Activated CD8-positive, alpha-beta memory T cell treated with anti-CD3 and anti-CD28 coated beads, Interleukin-2, amount 50 U/mL, for 48 hours (primary cell): ENCODE measurements around the gene ARHGEF12.

ENCODE experiments used
- DNase-seq: peaks from one replicate; pipeline ENCODE4 v3.0.0-alpha.2; 2020

The ARHGEF12 gene

DNA sequence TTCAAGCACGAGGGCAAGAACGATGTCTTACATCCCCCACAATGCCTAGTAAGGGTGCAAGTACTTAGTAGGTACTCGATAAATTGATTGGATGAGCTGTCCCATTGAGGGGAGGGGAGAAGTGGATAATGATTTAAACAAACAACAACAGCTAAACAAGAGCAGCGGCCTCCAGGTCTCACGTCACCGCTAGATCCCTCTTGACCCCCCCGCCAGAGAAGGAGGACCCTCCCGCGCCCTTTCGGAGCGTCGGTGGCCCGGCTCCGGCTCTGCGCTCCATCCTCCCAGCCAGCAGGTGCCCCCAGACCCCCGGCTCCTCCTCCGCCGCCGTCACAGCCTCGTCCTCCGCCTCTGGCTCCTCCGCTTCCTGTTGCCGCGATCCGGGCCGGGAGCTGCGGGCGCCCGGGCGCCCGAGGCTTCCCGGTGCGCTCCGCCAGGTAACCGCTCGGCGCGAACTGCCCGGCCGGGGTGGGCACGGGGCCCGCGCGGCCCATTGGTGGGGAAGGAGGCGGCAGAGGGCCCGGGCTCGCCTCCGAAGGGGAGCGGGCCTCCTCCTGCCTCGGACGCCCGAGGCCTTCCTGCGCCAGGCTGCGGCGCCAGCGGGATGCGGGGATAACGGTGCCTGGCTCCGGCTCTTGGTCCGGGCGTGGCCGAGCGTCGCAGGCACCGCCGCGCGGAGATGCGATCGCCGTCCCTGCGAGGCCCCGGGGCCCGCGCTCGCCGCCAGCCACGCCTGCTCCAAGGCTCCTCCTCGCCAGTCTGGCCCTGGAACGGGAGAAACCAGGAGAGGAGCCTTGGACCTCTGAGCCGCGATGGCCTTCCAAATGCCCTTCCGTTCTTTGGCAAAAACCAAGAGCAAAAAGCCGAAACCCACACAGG, 11.0 kb upstream of the ARHGEF12 start, which contains the start of gene TLCD5:
Gene TLCD5 (plus strand): TSS at position 368 of the 879 bp plus-strand sequence. CDS start 2,143 bp downstream, outside the sequence.
- DNase-seq, result peak; percentile 73

DNA sequence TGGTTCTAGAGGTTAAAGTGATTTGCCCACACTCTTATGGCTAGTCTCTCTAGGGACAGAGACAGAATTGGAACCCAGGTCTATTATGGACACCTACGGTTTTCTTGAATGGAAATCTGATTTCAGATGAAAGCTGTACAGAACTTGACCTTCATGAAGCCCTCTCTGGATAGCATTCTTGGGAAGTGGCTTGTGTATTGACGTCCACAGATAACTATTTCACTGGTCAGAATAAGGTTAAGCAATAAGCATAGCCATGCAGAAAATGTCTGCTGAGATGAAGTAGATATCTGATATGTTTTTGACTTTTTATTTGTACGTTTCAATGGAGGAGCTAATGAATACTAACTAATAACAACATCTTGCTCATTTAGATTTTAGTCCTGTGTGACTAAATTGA, 10.0 kb upstream of the ARHGEF12 start:
- DNase-seq, result no peak

DNA sequence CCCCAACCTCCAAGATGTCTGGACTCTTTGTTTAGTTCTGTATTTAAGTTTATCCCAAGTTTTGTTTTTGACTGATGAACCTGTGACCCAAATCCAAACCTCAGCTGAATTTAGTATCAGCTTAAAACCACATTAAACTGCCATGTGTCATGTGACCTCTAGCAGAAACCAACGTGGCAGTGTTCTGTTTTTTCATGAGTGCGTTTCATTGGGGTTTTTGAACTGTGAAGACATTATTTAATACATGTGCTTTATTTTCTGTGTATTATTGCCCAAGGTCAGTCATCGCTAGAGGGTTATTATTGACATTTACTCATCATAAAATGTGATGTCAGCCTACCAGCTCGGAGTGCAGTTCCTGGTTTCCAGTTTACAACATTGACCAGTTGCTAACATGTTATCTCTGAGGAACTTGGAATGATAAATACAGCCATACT, 9.3 kb upstream of the ARHGEF12 start:
- DNase-seq, result no peak

DNA sequence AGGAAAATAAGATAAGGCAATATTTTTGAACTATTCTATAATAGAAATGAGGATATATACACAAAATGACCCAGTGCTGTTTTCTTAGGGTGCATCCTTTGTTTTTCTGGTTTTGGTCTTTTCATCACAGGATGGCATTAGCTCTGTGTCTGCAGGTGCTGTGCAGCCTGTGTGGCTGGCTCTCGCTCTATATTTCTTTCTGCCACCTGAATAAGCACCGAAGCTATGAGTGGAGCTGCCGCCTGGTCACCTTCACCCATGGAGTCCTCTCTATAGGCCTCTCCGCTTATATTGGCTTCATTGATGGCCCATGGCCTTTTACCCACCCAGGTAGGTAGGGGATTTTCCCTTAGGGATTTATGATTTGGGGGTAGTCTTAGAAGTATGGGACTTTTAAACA, 8.9 kb upstream of the ARHGEF12 start:
- DNase-seq, result no peak

DNA sequence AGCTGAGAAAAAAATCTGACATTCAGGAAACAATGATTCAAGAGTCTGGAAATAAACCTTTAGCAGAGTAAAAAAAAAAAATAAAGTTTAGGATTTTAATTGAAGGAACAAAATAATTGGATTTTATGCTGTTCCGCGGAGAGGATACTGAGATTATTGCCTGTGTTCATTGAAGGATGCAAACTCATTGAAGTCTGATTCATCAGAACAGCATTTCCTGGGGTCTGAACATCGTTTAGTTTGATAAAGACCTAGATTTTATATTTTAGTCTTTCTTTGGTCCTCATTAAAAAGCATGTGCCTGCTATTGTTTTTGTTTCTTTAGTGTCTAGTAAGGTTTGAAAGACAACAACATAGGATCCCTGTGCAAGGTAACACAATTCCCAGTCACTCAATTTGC, 6.7 kb upstream of the ARHGEF12 start:
- no peak for DNase-seq

DNA sequence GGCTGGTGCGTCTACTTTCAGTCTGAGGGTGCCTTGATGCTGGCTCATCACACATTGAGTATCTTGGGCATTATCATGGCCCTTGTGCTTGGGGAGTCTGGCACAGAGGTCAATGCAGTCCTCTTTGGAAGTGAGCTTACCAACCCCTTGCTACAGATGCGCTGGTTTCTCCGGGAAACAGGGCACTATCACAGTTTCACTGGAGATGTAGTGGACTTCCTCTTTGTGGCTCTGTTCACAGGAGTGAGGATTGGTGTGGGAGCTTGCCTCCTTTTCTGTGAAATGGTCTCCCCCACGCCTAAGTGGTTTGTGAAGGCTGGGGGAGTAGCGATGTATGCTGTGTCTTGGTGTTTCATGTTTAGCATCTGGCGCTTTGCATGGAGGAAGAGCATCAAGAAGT, 6.2 kb upstream of the ARHGEF12 start:
- no peak for DNase-seq

GRCh38 chr11:120331301-120331996, 4.8 kb upstream of the ARHGEF12 start:
- no peak for DNase-seq

GRCh38 chr11:120332822-120333716, 3.1 kb upstream of the ARHGEF12 start:
- no peak for DNase-seq

- DNase-seq, result no peak
Measured at GRCh38 chr11:120333801-120334200, 2.4 kb upstream of the ARHGEF12 start.

- no peak for DNase-seq
Measured at GRCh38 chr11:120334332-120334731, 1.9 kb upstream of the ARHGEF12 start.

DNA sequence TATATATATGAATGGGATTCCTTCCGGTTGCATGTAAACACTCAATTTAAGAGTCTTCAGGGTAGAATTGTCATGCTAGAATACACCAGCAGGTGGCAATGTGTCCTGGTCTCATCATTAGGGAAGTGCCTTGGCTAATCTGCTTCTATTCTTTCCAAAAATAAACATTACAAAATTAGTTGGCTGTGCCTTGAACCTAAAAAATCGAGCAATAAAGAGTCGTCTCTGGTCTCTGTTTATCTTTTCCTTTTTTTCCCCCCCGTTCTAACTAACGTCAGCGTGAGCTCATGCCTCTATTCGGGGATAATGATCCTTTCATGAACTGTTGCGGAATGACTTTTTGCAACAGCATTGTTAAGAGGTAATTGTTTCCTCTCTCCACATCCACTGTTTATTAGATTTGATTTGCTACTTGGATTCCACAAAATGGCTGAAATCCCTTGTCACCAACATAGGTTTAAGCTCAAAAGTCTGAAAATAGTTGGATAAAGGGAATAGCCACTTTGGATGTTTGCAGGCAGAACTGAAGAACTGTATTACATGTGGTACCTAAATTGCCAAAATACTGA, 1.2 kb upstream of the ARHGEF12 start:
- DNase-seq, result no peak

- DNase-seq, result no peak
Measured at GRCh38 chr11:120335556-120335907, 681 bp upstream of the ARHGEF12 start.

DNA sequence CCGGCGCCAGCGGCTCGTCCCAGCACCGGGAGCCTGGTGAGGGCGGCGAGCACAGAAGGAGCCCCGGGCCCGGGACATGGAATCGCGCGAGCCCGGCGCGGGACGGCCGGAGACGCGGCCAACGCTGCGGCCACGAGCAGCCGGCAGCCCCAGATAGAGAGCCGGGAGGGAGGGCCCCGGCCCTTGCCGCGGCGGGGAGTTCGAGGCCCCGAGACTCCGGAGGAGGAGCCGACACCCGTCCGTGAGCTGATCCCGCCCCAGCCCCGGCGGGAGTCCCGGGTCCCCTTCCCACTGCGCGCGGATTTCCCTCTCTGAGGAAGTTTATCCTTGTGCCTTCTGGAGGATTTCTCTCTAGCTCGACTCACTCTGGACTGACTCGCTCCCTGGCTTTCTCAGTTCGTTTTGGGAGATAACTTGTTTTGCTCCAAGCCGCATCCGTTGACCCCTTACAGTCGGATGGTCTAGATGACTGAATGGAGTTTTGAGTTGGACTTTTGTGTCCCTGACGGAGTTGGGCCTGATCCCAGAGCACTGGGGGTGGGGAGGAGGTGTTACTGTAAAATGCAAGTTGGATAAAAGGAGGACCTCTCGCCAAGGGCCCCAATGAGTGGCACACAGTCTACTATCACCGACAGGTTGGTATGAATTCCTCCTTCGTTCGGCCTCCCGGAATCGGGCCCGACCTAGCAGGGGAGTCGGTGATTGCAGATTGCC, 585 bp downstream of the ARHGEF12 start:
- DNase-seq, result peak; percentile 73

GRCh38 chr11:120337355-120338106, 1.3 kb downstream of the ARHGEF12 start:
- DNase-seq, result no peak

- no peak for DNase-seq
Measured at GRCh38 chr11:120338107-120338933, 2.1 kb downstream of the ARHGEF12 start.

DNA sequence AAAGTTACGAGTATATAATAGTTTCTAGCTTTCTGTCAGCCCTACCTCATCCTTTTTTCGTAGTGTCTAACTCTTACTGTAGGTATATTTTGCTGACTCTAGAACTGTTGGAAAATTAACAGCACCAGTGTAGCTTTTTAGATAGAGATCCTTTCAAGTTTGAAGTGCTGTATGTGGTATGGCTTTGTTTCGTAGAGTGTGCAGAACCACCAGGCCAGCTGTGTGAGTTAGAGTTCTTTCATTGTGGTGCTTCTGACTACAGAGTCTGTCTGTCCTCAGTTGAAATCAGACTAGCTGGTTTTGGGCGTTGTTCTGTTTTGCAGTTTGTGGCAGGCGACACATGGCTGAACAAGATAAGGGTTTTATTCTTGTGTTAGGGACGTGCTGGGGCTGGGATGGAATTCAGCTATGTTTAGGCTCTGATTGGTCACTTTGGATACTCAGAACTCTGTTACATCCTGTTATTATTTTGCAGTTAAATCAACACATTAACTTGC, 3.2 kb downstream of the ARHGEF12 start:
- no peak for DNase-seq

DNA sequence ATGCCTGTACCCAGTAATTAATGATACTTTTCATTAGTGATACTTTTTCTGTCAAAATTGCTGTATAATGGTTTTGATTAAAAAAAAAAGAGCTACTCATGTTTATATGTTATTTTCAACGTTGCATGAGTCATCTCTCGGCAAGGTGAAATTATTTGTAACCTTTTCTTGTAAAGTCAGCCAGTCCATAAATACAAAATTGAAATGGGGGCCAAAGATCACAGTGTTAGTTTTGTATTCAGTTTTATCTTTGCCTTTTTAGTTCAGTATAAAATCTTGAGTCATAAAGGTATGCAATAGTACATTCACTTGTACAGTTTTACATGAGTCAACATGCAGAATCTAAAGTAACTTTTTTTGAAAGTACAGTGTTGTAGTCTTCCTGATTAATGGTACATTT, 4.3 kb downstream of the ARHGEF12 start:
- DNase-seq, result no peak

GRCh38 chr11:120342226-120342625, 6.0 kb downstream of the ARHGEF12 start:
- DNase-seq, result no peak

- DNase-seq, result no peak
Measured at GRCh38 chr11:120342678-120343077, 6.5 kb downstream of the ARHGEF12 start.

DNA sequence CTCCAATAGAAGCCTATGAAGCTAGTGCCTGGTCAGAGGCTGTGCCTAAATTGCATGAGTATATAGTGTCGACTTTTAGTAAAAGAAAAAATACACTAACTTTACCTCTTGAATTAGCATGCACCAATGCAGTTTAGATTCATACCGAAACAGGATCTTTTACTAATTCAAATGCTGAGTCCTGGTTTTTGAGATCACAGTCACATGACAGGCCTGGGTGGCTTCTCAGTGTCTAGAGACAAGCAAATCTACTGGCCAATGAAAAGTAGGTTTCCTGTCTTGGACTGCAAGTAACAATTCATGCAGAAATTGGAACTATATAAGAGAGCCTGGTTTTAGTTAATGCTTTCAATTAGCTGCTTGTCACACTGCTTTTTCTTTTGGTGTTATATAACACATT, 7.2 kb downstream of the ARHGEF12 start:
- DNase-seq, result no peak
